ENCODE results near the gene COL1A1.

COL1A1 gene

GRCh38 chr17:50199803-50200456 lies 1.5 kb downstream of the COL1A1 start:
- peak; percentile 81 for DNase-seq

- DNase-seq, result no peak
Measured at GRCh38 chr17:50199211-50199802, 2.1 kb downstream of the COL1A1 start.

GRCh38 chr17:50198026-50198669 lies 3.3 kb downstream of the COL1A1 start:
- DNase-seq, result peak; percentile 68

GRCh38 chr17:50196826-50197225 lies 4.6 kb downstream of the COL1A1 start:
- DNase-seq, result no peak

- no peak for DNase-seq
Measured at GRCh38 chr17:50196036-50196435, 5.4 kb downstream of the COL1A1 start.

GRCh38 chr17:50194934-50195865 lies 6.2 kb downstream of the COL1A1 start:
- DNase-seq, result no peak

- DNase-seq, result no peak
Measured at GRCh38 chr17:50194140-50194933, 7.1 kb downstream of the COL1A1 start.

- DNase-seq, result no peak
Measured at GRCh38 chr17:50192618-50193291, 8.7 kb downstream of the COL1A1 start.

GRCh38 chr17:50192144-50192617 lies 9.2 kb downstream of the COL1A1 start:
- no peak for DNase-seq

- DNase-seq, result no peak
Measured at GRCh38 chr17:50191359-50192143, 9.9 kb downstream of the COL1A1 start.

- no peak for DNase-seq
Measured at GRCh38 chr17:50190603-50191358, 10.7 kb downstream of the COL1A1 start.

GRCh38 chr17:50190293-50190602 lies 11.2 kb downstream of the COL1A1 start:
- DNase-seq, result no peak

GRCh38 chr17:50189550-50190292 lies 11.7 kb downstream of the COL1A1 start:
- no peak for DNase-seq

GRCh38 chr17:50188921-50189549 lies 12.4 kb downstream of the COL1A1 start:
- DNase-seq, result no peak

- no peak for DNase-seq
Measured at GRCh38 chr17:50188531-50188920, 12.9 kb downstream of the COL1A1 start.

- no peak for DNase-seq
Measured at GRCh38 chr17:50187751-50188530, 13.5 kb downstream of the COL1A1 start.

GRCh38 chr17:50187394-50187725 lies 14.1 kb downstream of the COL1A1 start:
- no peak for DNase-seq

GRCh38 chr17:50186661-50187393 lies 14.6 kb downstream of the COL1A1 start:
- DNase-seq, result no peak

Data from CD4-positive, alpha-beta T cell treated with Interleukin-10 for 1 hour (primary cell).